ENCODE measurements around the gene RNASEH2A.

GRCh38 chr19:12789904-12790619, 16.3 kb upstream of the RNASEH2A start:
- peak in 3 of 11 experiments; percentile 15 to 46 (median 38) for TF ChIP-seq CTCF (IDR thresholded peaks at IDR 0.05 in 8 of 11, conservative IDR thresholded peaks at IDR 0.05 in 3 of 11)
- peak; percentile 46 to 79 (median 69) for TF ChIP-seq POLR2A (IDR thresholded peaks at IDR 0.05)
- peak; percentile 95 to 99 (median 96) for TF ChIP-seq POLR2AphosphoS5 (IDR thresholded peaks at IDR 0.05)
